H9 (cell line): Measurements from ENCODE around the gene TMEM192. TPM values are rescaled to one million over a fixed set of nuclear protein-coding genes. Genes with fewer than 3 reads are reported as not detected.

Experiments
- DNase-seq: peaks from one replicate; pipeline ENCODE4 v3.0.0-alpha.2; 2017
- H2AFZ ChIP-seq: one replicate; pipeline ENCODE4 v1.6.1; 2013; ENCODE audit warnings: mild to moderate bottlenecking, low read length, control low read depth, moderate library complexity
- H2AK5ac ChIP-seq: 2 replicates; pipeline ENCODE4 v1.6.1; 2013; ENCODE audit warnings: low read length, control low read depth, mixed read lengths; ENCODE audit not compliant: insufficient read length
- H2BK120ac ChIP-seq: one replicate; pipeline ENCODE4 v1.6.1; 2013; ENCODE audit warnings: low read depth, mild to moderate bottlenecking, low read length, control low read depth, inconsistent platforms; ENCODE audit not compliant: poor library complexity, severe bottlenecking
- H2BK12ac ChIP-seq: 2 replicates; pipeline ENCODE4 v1.6.1; 2013; ENCODE audit warnings: low read length, control low read depth, mixed read lengths, low read depth; ENCODE audit not compliant: insufficient read length
- H2BK15ac ChIP-seq: 2 replicates; pipeline ENCODE4 v1.6.1; 2013; ENCODE audit warnings: low read depth, low read length, control low read depth
- H2BK20ac ChIP-seq: one replicate; pipeline ENCODE4 v1.6.1; 2013; ENCODE audit warnings: low read depth, mild to moderate bottlenecking, low read length, control low read depth, inconsistent platforms; ENCODE audit not compliant: poor library complexity, severe bottlenecking
- H2BK5ac ChIP-seq: 2 replicates; pipeline ENCODE4 v1.6.1; 2013; ENCODE audit warnings: low read length, control low read depth, mixed read lengths; ENCODE audit not compliant: insufficient read length
- H3K14ac ChIP-seq: 2 replicates; pipeline ENCODE4 v1.6.1; 2013; ENCODE audit warnings: low read length, control low read depth; ENCODE audit not compliant: insufficient read depth
- H3K18ac ChIP-seq: 2 replicates; pipeline ENCODE4 v1.6.1; 2013; ENCODE audit warnings: low read depth, mild to moderate bottlenecking, mixed read lengths, low read length, control low read depth; ENCODE audit not compliant: insufficient read length
- H3K23ac ChIP-seq: 2 replicates; pipeline ENCODE4 v1.6.1; 2013; ENCODE audit warnings: low read length, control low read depth, mixed read lengths, low read depth; ENCODE audit not compliant: insufficient read length
- H3K23me2 ChIP-seq: 2 replicates; pipeline ENCODE4 v1.6.1; 2013; ENCODE audit warnings: low read depth, mild to moderate bottlenecking, mixed read lengths, low read length, control low read depth; ENCODE audit not compliant: insufficient read length, poor library complexity, severe bottlenecking
- H3K27ac ChIP-seq: 2 replicates; pipeline ENCODE4 v1.5.1; 2013; ENCODE audit warnings: low read length, control low read depth, mixed read lengths, low read depth; ENCODE audit not compliant: insufficient read length
- H3K27me3 ChIP-seq: 2 replicates; pipeline ENCODE4 v1.6.1; 2013; ENCODE audit warnings: low read length, control low read depth, inconsistent platforms; ENCODE audit not compliant: insufficient read depth
- H3K4ac ChIP-seq: 2 replicates; pipeline ENCODE4 v1.6.1; 2013; ENCODE audit warnings: low read depth, mild to moderate bottlenecking, control low read depth, inconsistent platforms, low read length, moderate library complexity
- H3K4me1 ChIP-seq: 2 replicates; pipeline ENCODE4 v1.6.1; 2013; ENCODE audit warnings: low read length, control low read depth, inconsistent platforms; ENCODE audit not compliant: insufficient read depth
- H3K4me2 ChIP-seq: 2 replicates; pipeline ENCODE4 v1.6.1; 2013; ENCODE audit warnings: low read length, control low read depth, mixed read lengths; ENCODE audit not compliant: insufficient read length, insufficient read depth
- H3K56ac ChIP-seq: 2 replicates; pipeline ENCODE4 v1.6.1; 2013; ENCODE audit warnings: low read depth, mild to moderate bottlenecking, mixed read lengths, low read length, control low read depth; ENCODE audit not compliant: insufficient read length
- H3K79me1 ChIP-seq: 2 replicates; pipeline ENCODE4 v1.6.1; 2013; ENCODE audit warnings: low read depth, mild to moderate bottlenecking, moderate library complexity, low read length, control low read depth, inconsistent platforms; ENCODE audit not compliant: insufficient read depth, poor library complexity, severe bottlenecking
- H3K79me2 ChIP-seq: 2 replicates; pipeline ENCODE4 v1.6.1; 2013; ENCODE audit warnings: low read length, control low read depth, inconsistent platforms; ENCODE audit not compliant: insufficient read depth
- H3K9ac ChIP-seq: 2 replicates; pipeline ENCODE4 v1.6.1; 2013; ENCODE audit warnings: low read length, control low read depth, mixed read lengths; ENCODE audit not compliant: insufficient read length; ENCODE audit errors: extremely low read depth
- H3K9me3 ChIP-seq: one replicate; pipeline ENCODE4 v1.6.1; 2013; ENCODE audit warnings: low read depth, low read length, inconsistent platforms; ENCODE audit not compliant: control insufficient read depth
- H3T11ph ChIP-seq: one replicate; pipeline ENCODE4 v1.6.1; 2013; ENCODE audit warnings: mild to moderate bottlenecking, low read length, control low read depth, inconsistent platforms
- H4K20me1 ChIP-seq: one replicate; pipeline ENCODE4 v1.6.1; 2013; ENCODE audit not compliant: control insufficient read depth, insufficient read length, insufficient read depth
- H4K5ac ChIP-seq: 2 replicates; pipeline ENCODE4 v1.6.1; 2013; ENCODE audit warnings: low read depth, mild to moderate bottlenecking, mixed read lengths, low read length, control low read depth; ENCODE audit not compliant: insufficient read length
- H4K8ac ChIP-seq: replicated peaks from 2 replicates; pipeline ENCODE4 v1.6.1; 2013; ENCODE audit warnings: low read length, control low read depth, mixed read lengths, low read depth; ENCODE audit not compliant: insufficient read length
- H4K91ac ChIP-seq: 2 replicates; pipeline ENCODE4 v1.6.1; 2013; ENCODE audit warnings: low read depth, mild to moderate bottlenecking, moderate library complexity, mixed read lengths, low read length, control low read depth; ENCODE audit not compliant: insufficient read length
- H3K27ac Mint-ChIP-seq, 3 experiments: 2 replicates in 2 of 3; 3 replicates in 1 of 3; pipeline ENCODE4 v1.8.0; 2020 to 2021; ENCODE audit warnings: mixed read lengths in 3 of 3, mild to moderate bottlenecking in 1 of 3, moderate library complexity in 1 of 3
- H3K27me3 Mint-ChIP-seq: 2 replicates; pipeline ENCODE4 v1.8.0; 2021; ENCODE audit warnings: low read depth, mild to moderate bottlenecking, moderate library complexity, mixed read lengths
- H3K36me3 Mint-ChIP-seq, 3 experiments: 2 replicates in 2 of 3; 3 replicates in 1 of 3; pipeline ENCODE4 v1.8.0; 2020 to 2021; ENCODE audit warnings: low read depth in 3 of 3, mixed read lengths in 3 of 3; ENCODE audit not compliant: insufficient read depth in 1 of 3
- H3K4me1 Mint-ChIP-seq, 2 experiments: 2 replicates each; pipeline ENCODE4 v1.8.0; 2020; ENCODE audit warnings: mixed read lengths in 2 of 2
- H3K4me3 Mint-ChIP-seq, 2 experiments: 2 replicates in 1 of 2; 3 replicates in 1 of 2; pipeline ENCODE4 v1.8.0; 2020 to 2021; ENCODE audit warnings: mild to moderate bottlenecking in 2 of 2, mixed read lengths in 2 of 2, moderate library complexity in 1 of 2
- H3K9me3 Mint-ChIP-seq, 2 experiments: 2 replicates in 1 of 2; 3 replicates in 1 of 2; pipeline ENCODE4 v1.8.0; 2020; ENCODE audit warnings: mild to moderate bottlenecking in 2 of 2, mixed read lengths in 2 of 2, moderate library complexity in 1 of 2
- CTCF ChIP-seq: fragments of 200-600 bp; sonication (generic); conservative IDR thresholded peaks from 3 replicates; pipeline ENCODE4 v1.8.0; 2021; ENCODE audit warnings: antibody characterized with exemption, mild to moderate bottlenecking
- WGBS: extraction: QIAGEN DNeasy Blood & Tissue Kit; methylation state at CpG from one replicate; pipeline ENCODE4 v1.1.7; 2013; ENCODE audit warnings: missing lambda C conversion rate, low lambda C conversion rate, mixed read lengths; ENCODE audit not compliant: insufficient read length; ENCODE audit errors: extremely low coverage; 5-methylcytosine and 5-hydroxymethylcytosine counted together
- total RNA-seq: library from RNA; stranded (reverse); gene quantifications from 2 replicates; pipeline ENCODE4 v1.2.1, GENCODE V29; 2021

The TMEM192 gene
- total RNA-seq, 1 experiment from 2014 or later: 8.3 TPM

GRCh38 chr4:165138843-165139242, 26.2 kb upstream of the TMEM192 start:
- no CpG with 5 or more reads among the region's 3 CpGs for WGBS
- no peaks in the 10 kb centered on the region; the same call in 1 of the 2 replicates for H3K27me3 Mint-ChIP-seq

More at GRCh38 chr4:165138843-165139242, 26.2 kb upstream of the TMEM192 start:
- Histone ChIP-seq H2BK15ac (no peak overlapping the region), H3K18ac (no peak overlapping the region), H2BK120ac (no peak overlapping the region), H3K9ac (no peak overlapping the region), H4K8ac (no peak overlapping the region), H2BK12ac (no peak overlapping the region), H3K79me2 (no peaks in the 10 kb centered on the region), H3K23ac (no peak overlapping the region), H3K14ac (no peak overlapping the region), H2AFZ (no peak overlapping the region), H4K5ac (no peak overlapping the region), H4K20me1 (no peaks in the 10 kb centered on the region), H3K9me3 (no peaks in the 10 kb centered on the region), H3K79me1 (no peaks in the 10 kb centered on the region), H3K23me2 (no peaks in the 10 kb centered on the region), H2BK5ac (no peak overlapping the region), H4K91ac (no peak overlapping the region), H3K27me3 (no peaks in the 10 kb centered on the region), H3K27ac (no peak overlapping the region), H3K4me1 (no peaks in the 10 kb centered on the region), H3K56ac (no peak overlapping the region), H3K4me2 (no peak overlapping the region), H3K4ac (no peak overlapping the region), H2BK20ac (no peak overlapping the region), H2AK5ac (no peak overlapping the region), H3T11ph (no peak overlapping the region)
- H3K4me1 Mint-ChIP-seq: no peaks in the 10 kb centered on the region
- H3K4me3 Mint-ChIP-seq: no peak overlapping the region
- no peak for DNase-seq
- no peaks in the 10 kb centered on the region for H3K36me3 Mint-ChIP-seq
- no peak for TF ChIP-seq CTCF
- no peak overlapping the region for H3K27ac Mint-ChIP-seq
- H3K9me3 Mint-ChIP-seq: peaks cover 0 to 9% of the 10 kb centered on the region in 2 experiments; a peak in 2 of 5 replicates
